A673 (cell line): ENCODE results near the gene HPCA. TPM values are rescaled to one million over a fixed set of nuclear protein-coding genes. Genes with fewer than 3 reads are reported as not detected.
A peak's percentile ranks its signal among the peaks of the same experiment; 100 is the strongest.

Experiments used
- BruUV-seq: library from RNA; stranded (reverse); fragments of 400-500 nt; replicated peaks from 2 replicates; lab custom pipeline; 2021; lab: Mats Ljungman, UMichigan
- CTCF ChIA-PET: fragments of 300-600 bp; sonication (Branson Sonifier 250); formaldehyde crosslinking; loops from one replicate; lab custom pipeline; 2022; ENCODE audit warnings: antibody characterized with exemption; lab: Charles Lee
- POLR2A ChIA-PET: fragments of 300-600 bp; sonication (Branson Sonifier 250); formaldehyde crosslinking; loops from one replicate; lab custom pipeline; 2022; ENCODE audit warnings: antibody characterized with exemption; ENCODE audit not compliant: low non-redundant PET; lab: Charles Lee
- DNase-seq: peaks from one replicate; pipeline ENCODE4 v3.0.0-alpha.2; 2015; ENCODE audit warnings: low spot score
- H3K27ac ChIP-seq: fragments of 200-600 bp; sonication (generic); 2 replicates; pipeline ENCODE4 v1.5.1; 2016; ENCODE audit warnings: mixed run types, low read depth, mild to moderate bottlenecking, mixed read lengths, antibody characterized with exemption, low read length; ENCODE audit not compliant: poor library complexity, severe bottlenecking
- H3K27me3 ChIP-seq: fragments of 200-600 bp; sonication (generic); replicated peaks from 2 replicates; pipeline ENCODE4 v1.6.1; 2017; ENCODE audit warnings: mixed run types, low read depth, mild to moderate bottlenecking, mixed read lengths, antibody characterized with exemption, low read length; ENCODE audit not compliant: insufficient read depth, poor library complexity
- H3K36me3 ChIP-seq: fragments of 200-600 bp; sonication (generic); 2 replicates; pipeline ENCODE4 v1.6.1; 2016; ENCODE audit warnings: mixed run types, mild to moderate bottlenecking, mixed read lengths, antibody characterized with exemption, low read length; ENCODE audit not compliant: insufficient read depth, poor library complexity, severe bottlenecking
- H3K4me1 ChIP-seq: fragments of 200-600 bp; sonication (generic); 2 replicates; pipeline ENCODE4 v1.6.1; 2017; ENCODE audit warnings: mixed run types, mild to moderate bottlenecking, mixed read lengths, antibody characterized with exemption, low read length; ENCODE audit not compliant: insufficient read depth, poor library complexity, severe bottlenecking
- H3K4me3 ChIP-seq: fragments of 200-600 bp; sonication (generic); 2 replicates; pipeline ENCODE4 v1.5.1; 2016; ENCODE audit warnings: low read depth, mixed run types, mild to moderate bottlenecking, mixed read lengths, low read length; ENCODE audit not compliant: poor library complexity, severe bottlenecking
- H3K9me3 ChIP-seq: fragments of 200-600 bp; sonication (generic); 2 replicates; pipeline ENCODE4 v1.6.1; 2016; ENCODE audit warnings: mixed run types, low read depth, mild to moderate bottlenecking, mixed read lengths, antibody characterized with exemption, low read length; ENCODE audit not compliant: poor library complexity, severe bottlenecking
- CTCF ChIP-seq: fragments of 300-800, 200-600 bp; sonication (generic); conservative IDR thresholded peaks from 2 replicates; pipeline ENCODE4 v1.5.1; 2017; ENCODE audit warnings: low read depth, mild to moderate bottlenecking, antibody characterized with exemption, low read length, moderate library complexity, mixed read lengths
- EZH2 ChIP-seq: fragments of 200-600 bp; sonication (generic); IDR thresholded peaks from 2 replicates; pipeline ENCODE4 v1.6.1; 2017; ENCODE audit warnings: borderline replicate concordance, low read depth, mild to moderate bottlenecking, mixed read lengths, antibody characterized with exemption, low read length; ENCODE audit not compliant: poor library complexity, severe bottlenecking
- intact Hi-C: fragments of 100-400 bp; cut with micrococcal nuclease; formaldehyde crosslinking; loops from one replicate; pipeline ENCODE4 v1.10.0; 2022; ENCODE audit not compliant: unreplicated experiment
- total RNA-seq: library from RNA; stranded (reverse); gene quantifications from 2 replicates; pipeline ENCODE4 v1.2.3, GENCODE V29; 2021

The HPCA gene
- total RNA-seq, 1 experiment from 2014 or later: 0.69 TPM

GRCh38 chr1:32886828-32887414, 630 bp downstream of the HPCA start:
- Histone ChIP-seq H3K4me3 (peak overlapping the region; percentile 27), H3K4me1 (peaks cover 4% of the 10 kb centered on the region), H3K36me3 (no peaks in the 10 kb centered on the region), H3K9me3 (no peaks in the 10 kb centered on the region), H3K27me3 (peaks cover 11% of the 10 kb centered on the region), H3K27ac (no peak overlapping the region)
- ChIA-PET POLR2A (no interaction called here), CTCF (interaction anchor here (0.6 kb wide), 1 partner anchor 11 kb away, joined by 4 read pairs; no protein-coding TSS in a partner anchor)
- intact Hi-C loops: no loop called here
- DNase-seq: no peak
- TF ChIP-seq CTCF: no peak; the same call in 1 of the 2 replicates
- no TSS peak for BruUV-seq

GRCh38 chr1:32887623-32888022, 1.3 kb downstream of the HPCA start:
- no peaks in the 10 kb centered on the region for H3K9me3 ChIP-seq
- ChIA-PET CTCF (no interaction called here), POLR2A (interaction anchor here (0.5 kb wide), 1 partner anchor 88 kb away, joined by 6 read pairs; no protein-coding TSS in a partner anchor)
- intact Hi-C loops: no loop called here
- TF ChIP-seq EZH2 (no peak), CTCF (no peak)
- no peaks in the 10 kb centered on the region for H3K36me3 ChIP-seq
- H3K4me1 ChIP-seq: peaks cover 4% of the 10 kb centered on the region
- no TSS peak for BruUV-seq
- no peak overlapping the region for H3K4me3 ChIP-seq
- no peak overlapping the region for H3K27ac ChIP-seq
- DNase-seq: no peak
- H3K27me3 ChIP-seq: peaks cover 11% of the 10 kb centered on the region

- Histone ChIP-seq H3K9me3 (no peaks in the 10 kb centered on the region), H3K4me1 (peaks cover 8% of the 10 kb centered on the region), H3K36me3 (no peaks in the 10 kb centered on the region), H3K27ac (no peak overlapping the region), H3K27me3 (peaks cover 11% of the 10 kb centered on the region), H3K4me3 (no peak overlapping the region)
- POLR2A ChIA-PET: interaction anchor here (0.5 kb wide), 1 partner anchor 87 kb away, joined by 6 read pairs; no protein-coding TSS in a partner anchor
- no TSS peak for BruUV-seq
- intact Hi-C loops: no loop called here
- TF ChIP-seq CTCF (no peak), EZH2 (no peak)
- CTCF ChIA-PET: no interaction called here
- no peak for DNase-seq
These were observed 1.8 kb downstream of the HPCA start for GRCh38 chr1:32888134-32888533.
